HL-60 (cell line): ENCODE data around the gene IGFL3.

Source experiments
- CTCF ChIP-seq: IDR thresholded peaks from one replicate; pipeline ENCODE4 v1.5.1; 2011; ENCODE audit warnings: low read length, control low read depth, inconsistent platforms; ENCODE audit not compliant: insufficient read depth
- GABPA ChIP-seq: IDR thresholded peaks from 2 replicates; pipeline ENCODE4 v1.6.1; 2012; ENCODE audit warnings: low read depth
- POLR2AphosphoS5 ChIP-seq: IDR thresholded peaks from 2 replicates; pipeline ENCODE4 v1.6.1; 2012; ENCODE audit warnings: low read depth
- REST ChIP-seq: IDR thresholded peaks from 2 replicates; pipeline ENCODE4 v1.6.1; 2012; ENCODE audit warnings: low read depth; ENCODE audit not compliant: insufficient replicate concordance
- SPI1 ChIP-seq: IDR thresholded peaks from 2 replicates; pipeline ENCODE4 v1.6.1; 2012; ENCODE audit warnings: low read depth, mild to moderate bottlenecking, borderline replicate concordance

GRCh38 chr19:46125447-46125846 is 959 bp upstream of the IGFL3 start:
- TF ChIP-seq CTCF, result no peak
- no peak for TF ChIP-seq SPI1
- no peak for TF ChIP-seq POLR2AphosphoS5
- TF ChIP-seq GABPA, result no peak
- TF ChIP-seq REST, result no peak
